ENCODE data around the gene ZNF423.

ZNF423 gene

DNA sequence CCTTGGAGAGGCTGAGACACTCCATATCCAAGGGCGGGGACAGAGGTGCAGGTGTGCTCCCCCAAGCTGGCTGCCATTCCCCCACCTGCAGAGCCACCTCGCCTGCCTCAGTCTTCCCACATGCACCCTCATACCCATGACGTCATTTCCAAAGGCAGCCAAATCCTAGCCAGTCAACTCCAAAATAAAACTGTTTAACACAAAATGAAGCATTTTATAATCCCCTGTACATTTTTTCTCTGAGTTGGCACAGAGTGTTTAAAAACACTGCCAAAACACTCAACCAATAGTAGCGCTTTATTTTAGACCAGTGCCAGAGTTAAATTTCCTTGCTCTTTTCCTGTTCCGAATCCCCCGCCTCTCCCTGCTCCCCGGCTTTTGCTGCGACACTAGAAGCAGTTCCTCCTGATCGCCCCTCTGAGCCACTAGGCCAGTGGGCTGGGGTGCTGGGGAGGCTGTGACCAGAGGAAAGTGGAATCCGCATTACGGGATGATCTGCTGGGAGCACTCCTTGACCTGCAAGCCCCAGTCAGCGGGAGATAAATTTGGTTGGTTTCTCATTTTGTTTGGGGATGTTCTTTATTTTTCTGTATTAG, 139.5 kb downstream of the ZNF423 start:
- no peak for DNase-seq

DNA sequence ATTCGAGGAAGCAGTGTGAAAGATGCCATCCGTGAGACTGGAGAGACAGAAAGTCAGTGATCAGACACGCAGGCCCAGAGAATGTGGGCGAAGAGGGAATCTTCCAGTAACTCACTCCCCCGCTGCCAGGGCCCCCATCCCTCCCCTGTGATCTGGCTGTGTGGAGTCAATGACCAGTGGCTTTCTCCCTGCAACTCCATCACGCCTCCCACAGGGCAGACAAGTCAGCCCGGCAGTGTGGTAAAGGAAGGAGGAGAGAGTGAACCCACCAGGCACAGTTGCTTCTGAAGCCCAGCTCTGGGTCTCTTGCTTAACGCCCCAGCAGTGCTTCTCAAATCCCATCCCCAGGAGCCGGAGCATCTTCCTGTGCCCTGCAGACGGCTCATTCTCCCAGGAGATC, 142.1 kb downstream of the ZNF423 start:
- DNase-seq: no peak

DNA sequence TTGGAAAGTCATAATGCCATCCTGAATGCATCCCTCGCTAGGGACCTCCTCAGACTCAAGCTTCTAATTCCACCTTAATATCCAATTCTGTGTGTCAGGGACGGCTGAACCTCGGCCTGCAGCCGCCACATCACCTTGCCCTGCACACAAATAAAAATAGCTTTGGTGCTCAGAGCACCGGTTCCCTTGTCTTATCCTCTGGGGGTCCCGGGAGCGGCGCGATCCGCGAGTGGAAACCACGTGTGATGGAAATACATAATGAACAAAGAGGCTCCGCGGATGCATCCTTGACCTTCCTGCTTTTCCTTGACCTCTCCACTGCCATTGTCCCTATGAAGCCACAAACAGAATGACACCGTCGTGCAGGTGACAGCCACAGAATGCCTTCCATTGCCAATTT, 143.4 kb downstream of the ZNF423 start:
- DNase-seq: no peak

DNA sequence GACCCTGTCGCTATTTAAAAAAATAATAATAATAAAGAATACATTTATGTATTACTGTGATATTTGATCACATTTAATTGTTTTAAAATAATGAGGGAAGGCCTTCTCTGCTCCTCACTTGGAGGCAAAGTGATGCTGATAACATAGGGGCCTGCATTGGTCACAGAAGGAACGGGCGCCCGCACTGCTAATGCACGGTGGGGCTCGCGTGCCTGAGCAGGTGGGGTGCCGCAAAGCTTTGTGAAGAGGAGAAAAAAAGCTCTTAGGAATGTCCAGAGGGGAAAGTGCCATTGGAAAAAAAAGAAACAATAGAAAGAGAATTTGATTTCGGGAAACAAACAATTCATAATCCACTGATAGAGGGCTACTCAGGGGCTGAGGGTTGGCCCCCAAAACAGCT, 143.8 kb downstream of the ZNF423 start:
- DNase-seq: no peak

DNA sequence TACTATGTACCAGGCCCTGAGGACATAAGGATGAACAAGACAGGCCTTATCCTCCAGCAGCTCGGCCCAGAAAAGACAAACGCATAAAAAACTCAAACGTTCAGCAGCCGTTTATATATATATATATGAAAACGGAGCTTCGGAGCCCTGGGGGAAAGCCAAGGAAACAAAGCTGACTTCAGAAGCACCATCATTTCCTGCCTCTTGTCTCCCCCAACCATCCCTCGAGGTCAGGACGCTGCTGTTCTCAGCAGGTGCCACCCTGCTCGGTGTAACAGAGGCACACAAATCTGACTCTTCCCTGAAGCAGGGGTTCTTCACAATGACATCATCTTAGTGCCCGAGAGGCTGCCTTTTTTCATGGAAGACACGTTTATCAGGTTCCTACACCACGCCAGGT, 146.9 kb downstream of the ZNF423 start:
- DNase-seq: no peak

DNA sequence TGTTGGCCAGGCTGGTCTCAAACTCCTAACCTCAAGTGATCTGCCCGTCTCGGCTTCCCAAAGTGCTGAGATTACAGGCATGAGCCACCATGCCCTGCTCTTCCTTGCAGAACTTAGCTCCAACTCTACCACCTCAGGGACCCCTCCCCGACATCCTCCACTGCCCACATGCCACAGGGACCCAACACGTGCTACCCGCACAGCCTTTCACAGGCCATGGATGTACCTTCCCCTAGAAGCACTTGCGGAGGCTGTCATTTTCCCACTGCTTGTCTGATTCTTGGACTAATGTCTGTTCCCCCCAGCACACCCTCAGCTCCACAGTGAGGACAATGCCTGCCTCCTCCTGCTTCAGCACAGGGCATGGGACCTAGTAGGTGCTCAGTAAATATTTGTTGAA, 147.4 kb downstream of the ZNF423 start:
- DNase-seq: no peak

DNA sequence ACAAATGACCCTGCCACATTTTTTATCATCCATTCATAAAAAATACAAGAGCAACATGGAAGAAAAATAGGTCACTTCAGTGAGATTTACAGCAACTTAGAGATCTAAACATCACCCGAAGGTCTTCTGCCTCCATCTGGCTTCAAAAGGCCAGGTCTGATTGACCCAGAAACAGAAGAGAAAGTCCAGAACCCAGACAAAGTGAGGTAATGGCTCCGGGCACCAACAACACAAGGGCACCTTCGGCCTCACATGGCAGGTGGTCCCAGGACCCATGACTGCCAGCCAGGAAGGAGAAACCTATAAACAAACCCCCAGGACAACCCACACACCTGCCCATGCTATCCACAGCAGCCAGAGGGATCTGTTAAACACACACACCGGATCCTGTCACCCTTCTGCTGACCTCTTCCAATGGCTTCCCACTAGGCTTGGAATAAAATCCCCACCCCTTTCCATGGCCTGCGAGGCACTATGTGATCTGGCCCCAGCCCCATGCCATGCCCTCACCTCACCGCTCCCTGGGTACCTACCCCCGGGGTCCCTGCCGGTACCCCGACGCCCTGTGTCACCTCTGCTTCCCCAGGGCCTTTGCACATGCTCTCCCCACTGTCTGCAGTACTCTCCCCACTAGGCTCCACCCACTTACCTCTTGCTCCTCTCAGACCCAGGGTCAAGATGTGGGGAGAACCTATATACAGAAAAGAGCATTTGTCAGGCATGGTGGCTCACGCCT, 149.1 kb downstream of the ZNF423 start:
- DNase-seq: no peak

DNA sequence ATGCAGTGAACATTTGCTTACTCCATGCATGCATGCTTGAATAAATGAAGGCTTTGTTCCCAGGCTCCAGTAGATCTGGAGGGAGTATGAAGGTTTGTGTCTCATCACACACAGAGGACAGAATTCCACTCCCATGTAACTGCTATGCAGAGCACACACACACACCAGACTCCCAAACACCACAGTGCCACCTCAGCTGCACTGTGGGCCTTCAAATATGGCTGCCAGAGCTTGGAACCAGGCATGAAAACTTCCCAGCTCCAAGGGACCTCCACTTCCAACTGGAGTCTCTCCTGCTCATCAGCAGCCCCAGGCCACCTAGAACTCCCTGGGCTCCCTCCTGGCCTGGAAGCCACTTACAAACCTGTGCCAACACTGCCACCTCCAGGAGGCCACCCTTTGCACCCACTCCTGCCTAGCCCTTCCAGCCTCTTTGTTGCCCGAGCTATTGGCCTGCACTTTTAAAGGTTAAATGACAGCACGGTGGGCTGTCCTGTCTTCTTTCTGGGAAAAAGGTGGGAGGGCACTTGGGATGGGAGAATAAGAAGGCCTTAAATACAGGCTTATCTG, 151.2 kb downstream of the ZNF423 start:
- DNase-seq: no peak

DNA sequence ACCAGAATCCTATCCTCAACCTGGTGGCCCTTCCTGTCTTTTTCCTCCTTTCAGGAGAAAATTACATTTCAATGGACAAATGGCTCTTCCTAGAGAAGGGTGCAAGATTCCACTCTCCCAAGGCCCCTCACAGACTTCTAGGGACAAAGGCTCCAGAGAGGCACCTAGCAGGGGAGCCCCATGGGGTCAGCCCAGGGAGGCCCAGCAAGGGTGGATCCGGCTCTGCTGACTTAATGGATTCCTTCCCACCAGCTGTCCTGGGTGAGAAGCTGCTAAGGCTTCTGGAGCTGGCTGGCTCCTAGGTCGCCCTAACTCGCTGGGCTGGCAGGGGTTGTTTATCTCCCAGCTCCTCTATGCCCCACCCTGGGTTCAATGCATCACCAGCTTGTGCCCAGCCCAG, 152.4 kb downstream of the ZNF423 start:
- no peak for DNase-seq

DNA sequence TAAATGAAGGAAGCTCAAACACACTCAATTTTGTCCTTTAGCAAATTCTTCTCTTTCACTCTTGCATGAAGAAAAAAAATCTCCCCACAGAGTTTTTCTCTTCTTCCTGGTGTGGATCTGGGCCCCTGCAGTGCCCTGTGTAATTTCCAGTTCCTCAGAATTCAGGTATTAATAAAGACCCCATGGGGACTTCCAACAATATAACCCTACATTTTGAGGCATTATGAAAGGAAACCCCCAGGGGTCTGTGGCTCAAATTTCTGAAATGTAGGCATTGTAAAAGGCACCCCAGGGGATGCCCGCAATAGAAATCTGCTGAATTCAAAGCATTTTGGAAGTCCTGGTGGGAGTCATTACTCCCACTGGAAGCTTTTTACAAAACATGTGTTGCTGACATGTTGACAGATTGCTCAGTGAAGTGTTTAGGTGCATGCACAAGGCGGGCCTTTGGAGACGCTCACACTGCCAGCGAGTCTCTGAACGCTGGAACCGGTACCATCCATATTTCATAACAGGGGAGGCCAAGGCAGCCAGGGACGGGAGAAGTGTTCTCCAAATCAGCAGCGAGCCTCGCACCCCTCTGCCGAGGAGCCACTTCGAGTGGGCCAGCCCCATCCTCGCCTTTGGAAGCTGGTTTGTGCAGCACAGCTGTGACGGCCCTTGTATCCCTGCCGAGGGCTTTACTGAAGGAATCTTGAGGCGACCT, 154.0 kb downstream of the ZNF423 start:
- DNase-seq: no peak

DNA sequence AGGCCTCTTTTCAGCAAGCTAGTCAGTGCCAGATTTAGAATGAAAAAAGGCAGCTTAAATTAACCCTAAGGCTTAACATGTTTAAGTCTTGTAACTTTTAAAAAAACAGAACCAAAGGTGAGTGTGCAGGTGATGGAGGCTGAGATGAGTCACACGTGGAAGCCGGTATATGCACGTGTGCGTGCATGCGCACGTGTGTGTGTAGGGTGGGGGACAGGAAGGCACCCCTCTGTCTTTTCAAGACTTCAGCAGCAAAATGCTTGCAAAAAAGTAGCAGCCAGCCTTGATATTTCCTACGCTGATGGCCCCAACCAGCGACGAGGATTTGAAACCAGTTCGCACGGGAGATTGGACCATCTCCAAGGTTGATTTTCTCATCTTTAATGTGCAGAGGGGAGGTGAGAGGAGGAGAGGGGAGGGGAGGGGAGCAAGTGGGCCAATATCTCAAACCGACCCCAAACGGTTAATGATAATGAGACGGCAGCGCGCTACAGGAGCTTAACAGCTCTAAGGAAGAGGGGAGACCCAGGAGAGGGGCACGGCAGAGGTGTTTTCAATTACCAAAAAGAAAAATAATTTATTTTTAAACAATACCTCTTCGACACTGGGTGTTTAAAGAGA, 154.7 kb downstream of the ZNF423 start:
- no peak for DNase-seq

DNA sequence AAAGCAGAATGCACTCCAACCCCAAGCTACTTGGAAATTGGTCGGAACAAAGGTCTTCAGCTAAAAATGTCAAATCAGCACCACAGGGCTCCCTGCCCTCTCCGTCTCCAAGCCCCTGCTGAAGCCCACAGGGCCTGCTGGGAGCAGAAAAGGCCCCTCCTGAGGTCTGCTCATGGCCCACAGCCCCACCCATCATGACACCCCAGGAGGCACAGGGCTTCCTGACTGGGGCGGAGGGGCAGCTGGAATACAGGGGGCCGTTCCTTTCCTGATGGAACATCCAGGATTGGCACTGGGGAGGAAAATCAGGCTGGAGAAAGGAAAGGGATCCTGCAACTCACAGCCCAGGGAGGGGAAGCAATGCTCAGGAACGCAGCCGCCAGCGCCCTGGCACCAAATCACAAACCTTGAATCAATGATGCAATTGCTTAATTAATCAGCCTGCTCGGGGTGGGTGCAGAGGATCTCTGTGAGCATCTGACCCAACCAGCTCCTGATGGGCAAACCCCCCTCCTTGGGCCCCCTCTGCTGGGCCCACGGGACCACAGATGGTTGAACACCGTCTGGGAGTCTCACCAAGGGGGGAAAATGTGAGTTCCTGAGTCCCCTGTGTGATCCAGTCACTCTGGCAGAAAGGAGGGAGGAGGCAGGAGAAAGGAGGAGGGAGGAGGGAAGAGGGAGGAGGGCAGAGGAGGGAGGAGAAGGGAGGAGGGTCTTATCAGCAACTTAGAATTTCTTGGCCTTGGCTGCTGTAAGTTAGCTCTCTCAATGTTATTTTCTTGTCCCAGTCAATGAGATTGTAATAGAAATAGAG, 155.5 kb downstream of the ZNF423 start:
- no peak for DNase-seq

DNA sequence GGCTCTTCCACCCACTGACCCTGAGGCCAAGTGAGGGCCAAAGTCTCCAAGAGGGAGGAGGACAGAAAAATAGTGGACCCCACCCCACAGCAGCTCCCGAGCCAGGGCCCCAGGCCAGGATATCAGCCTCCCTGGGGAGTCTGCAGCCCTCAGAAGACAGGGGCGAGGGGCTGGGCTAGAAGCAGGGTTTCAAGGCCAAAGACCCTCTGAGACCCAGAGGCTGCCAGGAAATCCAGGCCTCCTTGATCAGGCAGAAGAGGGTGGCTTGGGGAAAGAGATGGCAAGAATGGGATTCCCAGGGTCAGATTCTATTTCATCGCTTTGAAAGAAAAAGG, 156.1 kb downstream of the ZNF423 start:
- DNase-seq: no peak

DNA sequence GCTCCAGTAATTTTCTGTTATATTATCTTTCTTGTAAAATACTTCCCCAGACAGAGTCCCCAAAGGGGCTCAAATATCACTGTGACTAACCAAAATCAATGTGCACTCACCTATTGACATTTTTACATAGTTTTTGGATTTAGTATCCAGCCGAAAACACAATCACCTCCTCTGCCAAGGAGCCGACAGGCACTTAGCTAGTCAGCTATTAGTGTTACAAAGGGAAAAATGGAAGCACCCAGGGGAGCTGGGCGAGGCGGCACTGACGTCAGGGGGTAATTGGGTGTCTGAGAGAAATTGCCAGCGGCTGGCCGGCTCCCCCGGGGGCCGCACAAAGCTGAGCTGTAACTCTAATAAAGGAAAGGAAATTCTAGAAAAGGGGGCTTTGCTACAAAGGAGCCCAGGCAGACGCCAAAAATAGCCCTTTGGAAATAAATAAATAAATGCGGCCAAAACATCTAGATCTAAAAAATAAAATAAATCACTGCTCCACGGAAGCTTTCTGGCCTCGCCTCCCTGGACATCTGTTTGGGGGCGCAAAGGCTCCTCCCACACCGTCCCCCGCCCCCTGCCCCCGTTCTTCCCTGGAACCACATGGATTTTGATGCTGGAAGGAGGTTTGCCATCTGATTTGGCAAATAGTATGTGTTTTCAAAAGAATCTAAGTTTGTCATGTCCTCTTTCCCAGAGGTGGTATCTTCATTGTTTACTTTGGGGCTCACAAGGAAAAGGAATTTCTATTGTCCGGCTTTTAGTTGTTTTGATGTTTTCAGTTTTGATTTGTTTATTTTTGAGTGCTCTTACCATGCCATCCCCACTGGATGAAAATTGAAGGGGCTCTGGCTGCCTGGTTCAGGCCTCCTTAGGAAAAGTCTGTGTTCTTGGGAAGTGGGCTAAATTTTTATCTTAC, 156.7 kb downstream of the ZNF423 start:
- no peak for DNase-seq

DNA sequence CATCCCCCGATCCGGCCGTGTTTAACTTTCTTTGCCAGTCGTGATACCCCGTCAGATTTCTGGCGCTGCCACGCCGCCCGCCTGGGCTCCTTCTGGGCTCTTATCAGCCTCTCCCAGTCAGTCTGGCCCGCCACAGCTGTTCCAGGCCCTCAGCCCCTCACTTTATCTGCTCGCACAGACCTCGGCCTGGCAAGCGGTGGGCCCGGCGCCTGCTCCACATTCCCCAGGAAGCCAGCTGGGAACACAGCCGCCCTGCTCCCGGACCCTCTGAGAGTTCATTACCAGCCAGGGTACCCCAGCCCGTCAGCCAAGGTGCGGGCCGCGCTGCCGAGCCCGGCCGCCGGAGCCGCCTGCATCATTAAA, 157.5 kb downstream of the ZNF423 start:
- DNase-seq: no peak

DNA sequence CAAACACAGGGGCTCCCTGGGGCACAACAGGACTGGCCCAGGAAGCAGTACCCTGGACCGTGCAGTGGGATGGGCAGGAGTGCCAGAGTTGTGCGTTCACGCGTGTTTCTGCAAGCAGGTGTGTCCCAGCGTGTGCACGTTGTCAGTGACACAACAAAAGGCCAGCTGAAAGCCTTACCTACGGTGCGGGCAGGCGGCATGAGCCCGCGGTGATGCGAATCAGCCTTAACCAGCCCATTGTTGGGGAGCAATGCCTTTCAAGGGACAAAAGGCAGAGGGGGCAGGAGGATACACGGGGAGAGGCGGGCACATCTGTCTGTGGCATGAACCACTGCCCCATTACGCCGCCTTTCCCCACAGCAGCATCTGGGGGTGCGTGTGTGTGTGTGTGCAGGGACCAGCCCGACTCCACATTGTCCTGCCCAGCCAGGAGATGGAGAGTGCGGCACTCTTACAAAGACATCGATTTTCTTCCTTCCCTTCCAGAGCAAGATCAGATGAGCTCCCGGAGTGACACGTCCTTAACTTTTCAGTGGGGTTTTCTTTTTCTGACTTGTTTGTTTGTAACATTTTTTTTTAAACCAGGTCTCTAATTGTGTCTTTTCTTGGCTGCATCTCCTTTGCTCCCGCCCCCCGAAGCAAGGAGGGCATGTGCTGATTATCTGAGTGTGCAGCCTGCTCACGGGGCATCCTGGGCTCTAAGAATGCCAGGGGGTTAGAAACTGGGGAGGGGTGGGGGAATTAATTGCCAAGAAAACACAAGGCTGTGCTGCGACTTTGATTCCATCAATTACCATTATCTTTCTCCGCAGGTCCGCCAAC, 158.1 kb downstream of the ZNF423 start:
- DNase-seq: no peak

DNA sequence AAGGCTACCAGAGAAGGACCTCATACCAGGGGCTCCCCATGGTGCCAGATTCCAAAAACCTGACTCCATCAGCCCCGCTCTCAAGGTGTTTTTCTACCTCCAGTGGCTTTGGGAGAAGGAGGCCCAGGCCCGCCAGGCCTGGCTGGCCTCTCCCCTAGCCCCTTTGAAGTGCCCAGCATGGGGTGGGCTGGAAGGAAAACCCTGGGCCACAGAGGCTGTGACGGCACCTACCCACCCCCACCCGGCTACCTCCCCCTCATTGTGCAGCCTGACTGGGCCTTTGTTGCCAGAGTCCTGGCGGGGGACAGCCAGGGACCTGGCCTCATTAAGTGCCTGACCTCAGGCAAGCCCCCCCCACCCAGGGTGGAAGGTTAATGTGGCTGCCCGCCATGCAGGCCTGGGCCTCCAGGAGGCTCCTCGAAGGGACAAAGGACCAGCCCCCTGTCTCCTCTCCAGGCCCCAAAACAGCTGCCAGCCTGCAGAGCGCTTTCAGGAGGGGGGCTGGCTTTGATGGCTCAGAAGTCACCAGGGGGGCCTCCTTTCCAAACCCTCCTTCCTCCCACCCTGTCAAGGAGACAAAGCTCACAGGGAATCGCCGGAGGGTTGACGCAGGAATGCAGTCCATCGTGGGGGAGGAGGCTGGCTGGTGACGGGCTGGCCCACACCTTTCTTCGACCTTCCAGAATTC, 159.4 kb downstream of the ZNF423 start:
- DNase-seq: no peak

DNA sequence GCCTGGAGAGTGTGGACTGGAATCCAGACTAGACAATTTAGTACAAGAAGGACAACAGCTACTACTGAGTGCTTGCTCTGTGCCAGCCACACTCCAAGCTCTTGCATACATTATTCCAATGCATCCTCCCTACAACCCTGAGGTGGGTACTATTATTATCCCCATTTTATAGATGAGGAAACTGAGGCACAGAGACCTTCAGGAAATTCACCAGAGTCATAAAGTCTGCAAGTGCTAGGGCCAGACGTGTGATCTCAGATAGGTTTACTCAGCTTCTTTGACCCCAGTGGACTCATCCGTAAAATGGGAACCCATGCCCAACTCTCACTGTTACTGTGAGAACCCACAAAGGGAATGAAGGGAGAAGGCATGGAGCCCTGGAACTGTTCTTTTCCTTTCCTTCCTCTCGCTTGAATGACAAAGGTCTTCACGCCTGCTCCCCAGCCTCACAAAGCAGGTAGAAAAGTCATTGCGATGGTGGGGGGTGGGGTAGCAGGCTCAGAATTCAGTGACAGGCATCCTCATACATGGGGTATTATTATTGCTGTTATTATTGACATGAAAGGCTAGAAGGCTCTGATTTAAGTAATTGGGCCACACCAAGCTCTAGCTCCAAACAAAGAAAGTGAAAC, 160.0 kb downstream of the ZNF423 start:
- DNase-seq: no peak

DNA sequence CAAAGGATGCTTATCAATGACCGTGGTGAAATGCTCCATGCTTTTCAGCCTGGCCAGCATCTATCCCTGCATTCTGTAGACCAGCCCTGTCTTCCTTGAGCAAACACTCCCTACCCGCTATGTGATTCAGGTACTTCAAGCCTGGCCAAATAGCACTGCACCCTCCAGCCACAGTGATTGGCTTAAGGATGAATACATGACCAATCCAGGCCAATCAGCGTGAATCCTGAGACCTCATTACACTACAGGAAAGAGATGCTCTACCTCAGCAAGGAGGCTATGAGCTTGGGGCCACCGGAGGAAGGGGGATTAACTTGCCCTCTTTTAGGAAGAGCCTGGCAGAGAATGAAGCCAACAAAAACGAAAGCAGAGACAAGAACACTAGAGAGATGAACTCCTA, 162.5 kb downstream of the ZNF423 start:
- DNase-seq: no peak

DNA sequence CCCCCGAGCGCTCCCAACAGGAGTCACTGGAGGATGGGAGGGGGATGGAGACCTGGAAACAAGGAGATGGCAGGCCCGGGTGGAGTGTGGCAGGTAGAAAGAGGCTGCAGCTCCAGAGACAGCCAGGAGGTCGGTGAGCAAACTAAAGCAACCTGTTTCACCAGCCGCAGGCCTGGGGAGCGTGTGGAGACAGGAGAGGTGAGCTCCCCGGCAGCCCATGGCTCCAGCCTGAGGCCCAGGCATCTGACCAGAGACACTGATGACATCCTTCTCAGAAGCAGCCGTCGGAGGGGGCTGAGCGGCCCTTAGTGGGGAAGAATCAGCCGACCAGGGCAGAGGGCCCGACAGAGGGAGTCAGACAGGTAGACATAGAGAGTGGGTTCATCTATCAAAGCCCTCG, 165.1 kb downstream of the ZNF423 start:
- DNase-seq: no peak

Measured in hippocampal formation (tissue), 2 donors.